ENCODE measurements around the gene PAX3.

The PAX3 gene

DNA sequence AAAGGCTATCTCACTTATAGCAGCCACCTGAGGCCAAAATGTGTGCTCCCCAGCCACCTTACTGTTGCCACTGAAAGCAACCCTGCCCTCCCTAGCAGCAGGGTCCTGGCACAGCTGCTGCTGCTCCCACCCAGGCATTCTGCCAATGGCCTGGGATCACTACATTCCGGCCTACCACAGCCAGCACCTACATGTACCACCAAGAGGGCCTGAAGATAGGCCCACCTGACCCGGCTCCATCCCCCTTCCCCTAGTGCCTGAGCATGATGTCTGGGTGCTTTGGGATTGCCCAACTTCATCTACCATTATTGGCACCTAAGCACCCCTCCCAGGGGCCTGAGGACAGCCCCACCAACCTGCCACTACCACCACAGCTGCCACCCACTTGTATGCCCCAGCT is 34.6 kb upstream of the PAX3 start:
- TF ChIP-seq, protein P1, sequence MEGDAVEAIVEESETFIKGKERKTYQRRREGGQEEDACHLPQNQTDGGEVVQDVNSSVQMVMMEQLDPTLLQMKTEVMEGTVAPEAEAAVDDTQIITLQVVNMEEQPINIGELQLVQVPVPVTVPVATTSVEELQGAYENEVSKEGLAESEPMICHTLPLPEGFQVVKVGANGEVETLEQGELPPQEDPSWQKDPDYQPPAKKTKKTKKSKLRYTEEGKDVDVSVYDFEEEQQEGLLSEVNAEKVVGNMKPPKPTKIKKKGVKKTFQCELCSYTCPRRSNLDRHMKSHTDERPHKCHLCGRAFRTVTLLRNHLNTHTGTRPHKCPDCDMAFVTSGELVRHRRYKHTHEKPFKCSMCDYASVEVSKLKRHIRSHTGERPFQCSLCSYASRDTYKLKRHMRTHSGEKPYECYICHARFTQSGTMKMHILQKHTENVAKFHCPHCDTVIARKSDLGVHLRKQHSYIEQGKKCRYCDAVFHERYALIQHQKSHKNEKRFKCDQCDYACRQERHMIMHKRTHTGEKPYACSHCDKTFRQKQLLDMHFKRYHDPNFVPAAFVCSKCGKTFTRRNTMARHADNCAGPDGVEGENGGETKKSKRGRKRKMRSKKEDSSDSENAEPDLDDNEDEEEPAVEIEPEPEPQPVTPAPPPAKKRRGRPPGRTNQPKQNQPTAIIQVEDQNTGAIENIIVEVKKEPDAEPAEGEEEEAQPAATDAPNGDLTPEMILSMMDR (IDR thresholded peaks at IDR 0.05; ENCODE audit: low read depth, low read length): no peak
- no peak for DNase-seq (ENCODE audit: low read depth in 2 of 2)
- no peak overlapping the region for H3K4me3 ChIP-seq (replicated peaks in 1 of 2; ENCODE audit: low read depth in 2 of 2, low read length in 2 of 2)

DNA sequence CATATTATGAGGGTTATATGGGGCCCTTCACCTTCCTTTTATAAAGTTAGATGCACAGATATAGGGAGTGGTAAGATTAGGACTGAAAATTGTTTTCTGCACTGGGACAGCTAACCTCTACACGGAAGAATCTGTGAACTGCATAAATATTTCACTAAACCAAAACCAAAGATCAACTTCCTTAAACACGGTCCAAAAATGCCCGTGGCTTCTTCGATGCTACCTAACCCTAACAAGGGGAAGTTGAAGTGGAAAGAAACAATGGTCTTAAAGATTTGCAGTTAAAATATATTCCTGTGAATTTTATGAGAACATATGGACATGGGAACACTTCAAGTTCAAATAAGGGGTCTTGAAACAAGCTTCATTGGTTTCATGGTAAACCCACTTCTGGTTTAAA is 33.3 kb upstream of the PAX3 start:
- DNase-seq (ENCODE audit: low read depth in 2 of 2): no peak

DNA sequence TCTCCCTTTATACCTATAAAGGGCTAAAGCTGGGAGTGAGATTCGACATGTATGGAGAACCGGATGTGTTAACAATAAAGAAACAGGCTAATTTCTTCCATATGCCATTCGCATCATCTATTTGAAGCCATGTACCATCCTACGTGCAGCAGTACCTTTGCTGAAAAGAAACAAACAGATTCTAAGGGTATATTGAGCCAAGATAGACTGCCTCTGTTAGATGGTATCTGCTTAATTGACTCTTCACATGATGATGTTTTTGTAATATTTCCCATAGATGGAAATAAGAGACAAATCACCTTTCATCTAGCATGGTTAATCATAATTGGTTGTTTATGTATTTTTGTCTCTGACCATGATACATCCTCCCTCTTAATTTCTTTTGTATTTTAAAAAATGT is 32.1 kb upstream of the PAX3 start:
- H3K4me3 ChIP-seq (replicated peaks in 1 of 2; ENCODE audit: low read depth in 2 of 2, low read length in 2 of 2): no peak overlapping the region
- DNase-seq (ENCODE audit: low read depth in 2 of 2): no peak
- TF ChIP-seq, protein P1 (IDR thresholded peaks at IDR 0.05; ENCODE audit: low read depth, low read length): no peak

More for the DNA sequence above, 33.3 kb upstream of the PAX3 start:
- no peak overlapping the region for H3K4me3 ChIP-seq (replicated peaks in 1 of 2; ENCODE audit: low read depth in 2 of 2, low read length in 2 of 2)
- TF ChIP-seq, protein P1 (IDR thresholded peaks at IDR 0.05; ENCODE audit: low read depth, low read length): no peak

DNA sequence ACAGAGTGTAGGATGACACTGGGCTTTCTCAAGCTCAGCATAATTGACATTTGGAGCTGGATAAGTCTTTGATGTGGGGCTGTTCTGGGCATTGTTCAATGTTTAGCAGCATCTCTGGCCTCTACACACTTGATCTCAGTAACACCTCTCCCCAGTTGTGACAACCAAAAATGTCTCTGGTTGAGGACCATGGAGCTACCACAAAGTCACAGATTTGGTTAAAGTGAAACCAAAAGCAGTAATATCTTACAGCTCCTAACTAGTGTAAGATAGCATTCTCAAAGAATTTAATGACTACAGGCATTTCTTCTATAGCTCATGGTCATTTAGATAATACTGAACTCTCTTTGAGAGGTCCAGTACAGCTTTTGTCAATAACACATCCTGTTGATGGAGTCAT is 23.4 kb upstream of the PAX3 start:
- no peak overlapping the region for H3K4me3 ChIP-seq (replicated peaks in 1 of 2; ENCODE audit: low read depth in 2 of 2, low read length in 2 of 2)
- DNase-seq (ENCODE audit: low read depth in 2 of 2): no peak
- TF ChIP-seq, protein P1 (IDR thresholded peaks at IDR 0.05; ENCODE audit: low read depth, low read length): no peak

DNA sequence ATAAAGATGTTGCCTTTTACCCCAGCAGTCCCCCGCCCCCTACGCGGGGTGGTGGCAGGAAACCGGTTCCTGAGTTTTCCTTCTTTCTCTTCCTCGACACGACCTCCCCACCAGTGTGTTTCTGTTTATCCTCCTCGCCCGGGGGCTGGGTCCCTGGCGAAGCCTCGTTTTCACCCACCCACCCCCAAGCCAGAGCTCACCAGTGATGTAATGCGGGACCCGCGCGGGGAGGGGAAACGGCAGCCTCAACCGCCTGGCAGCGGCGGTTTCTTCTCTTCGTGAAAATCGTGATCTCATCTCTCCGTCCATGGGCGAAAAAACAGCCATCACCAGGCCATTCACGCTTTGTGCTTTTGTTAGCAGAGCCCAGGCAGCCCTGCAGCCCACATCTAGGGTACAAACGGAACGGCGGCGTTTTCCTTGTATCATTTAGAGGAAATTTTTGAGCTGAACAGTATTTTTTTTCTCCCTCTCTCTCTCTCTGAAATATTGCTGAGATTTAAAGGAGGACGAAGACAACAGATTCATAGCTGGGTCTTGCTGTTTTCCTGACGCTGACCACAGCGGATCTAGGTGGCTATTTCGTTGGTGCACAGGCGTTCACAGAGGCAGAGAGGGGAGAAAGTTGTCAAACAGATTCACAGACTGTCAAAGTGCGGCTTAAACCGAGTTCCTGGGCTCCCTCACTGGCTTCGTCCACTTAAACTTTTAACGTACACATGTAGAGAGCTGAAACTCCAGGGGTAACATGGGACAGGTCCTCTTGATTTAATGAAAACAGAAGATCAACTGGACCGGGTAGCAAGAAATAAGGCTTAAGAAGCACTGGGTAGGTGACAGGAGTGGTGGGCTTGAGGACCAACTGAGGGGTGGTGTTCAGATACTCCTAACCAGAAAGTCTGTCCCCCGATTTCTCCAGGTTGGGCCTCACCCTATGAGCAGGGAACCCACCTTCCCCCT is 21.9 kb upstream of the PAX3 start:
- TF ChIP-seq, protein P1 (IDR thresholded peaks at IDR 0.05; ENCODE audit: low read depth, low read length): no peak
- H3K4me3 ChIP-seq (replicated peaks in 1 of 2; ENCODE audit: low read depth in 2 of 2, low read length in 2 of 2): peak overlapping the region; percentile 34 to 41
- no peak for DNase-seq (ENCODE audit: low read depth in 2 of 2)

DNA sequence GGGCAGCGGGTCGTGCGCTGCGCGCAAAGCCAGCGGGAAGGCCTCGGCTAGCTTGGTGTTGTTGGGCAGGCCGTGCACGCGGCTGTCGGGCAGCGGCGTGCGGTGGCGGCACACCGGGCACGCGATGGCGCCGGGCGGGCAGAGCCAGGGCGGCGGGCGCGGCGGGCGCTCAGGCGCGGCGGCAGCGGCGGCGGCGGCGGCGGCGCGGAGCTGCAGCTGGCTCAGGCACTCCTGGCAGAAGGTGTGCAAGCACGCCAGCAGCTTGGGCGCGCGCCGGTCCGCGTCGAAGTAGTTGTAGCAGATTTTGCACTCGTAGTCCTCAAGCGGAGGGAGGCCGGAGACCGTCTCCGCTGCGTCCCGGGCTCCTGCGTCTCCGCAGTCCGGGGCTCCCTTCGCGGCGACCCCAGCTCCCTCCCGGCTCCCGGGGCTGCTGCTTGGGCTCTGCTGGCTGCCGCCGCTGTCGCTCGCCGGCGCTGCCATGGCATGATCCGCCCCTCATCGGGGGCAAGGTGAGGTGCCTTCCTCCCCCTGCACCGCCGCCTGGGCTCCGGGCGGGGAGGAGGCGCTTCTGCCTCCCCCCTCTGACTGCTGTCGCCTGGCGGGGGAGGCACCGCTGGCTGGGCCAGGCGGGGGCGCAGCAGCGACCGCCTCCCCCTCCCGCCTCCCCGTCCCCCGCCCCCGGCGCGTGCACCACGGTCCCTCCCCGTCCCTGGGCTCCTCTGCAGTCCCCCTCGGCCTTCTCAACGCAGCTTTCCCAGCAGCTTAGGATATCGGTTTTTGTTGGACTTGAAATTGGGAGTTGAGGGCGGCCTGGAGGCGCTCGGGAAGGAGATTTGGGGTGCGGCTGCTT is 21.0 kb upstream of the PAX3 start:
- peak in 1 of 2 donors; percentile 30 for DNase-seq (ENCODE audit: low read depth in 2 of 2)
- TF ChIP-seq, protein P1 (IDR thresholded peaks at IDR 0.05; ENCODE audit: low read depth, low read length): no peak
- H3K4me3 ChIP-seq (replicated peaks in 1 of 2; ENCODE audit: low read depth in 2 of 2, low read length in 2 of 2): peak overlapping the region; percentile 41 to 42
